Thoracic aorta (tissue), 2 donors: ENCODE results near the gene TERB1. TPM values are rescaled to one million over a fixed set of nuclear protein-coding genes. Genes with fewer than 3 reads are reported as not detected.
A peak's percentile ranks its signal among the peaks of the same experiment; 100 is the strongest.

ENCODE experiments used
- ATAC-seq: fragments of 150-250 bp; one replicate; pipeline ENCODE4 v1.8.0; 2017; ENCODE audit warnings: low read depth; ENCODE audit not compliant: insufficient number of reproducible peaks, low FRiP score
- DNase-seq: peaks from one replicate; pipeline ENCODE4 v3.0.0-alpha.2; 2020; ENCODE audit warnings: low spot score
- H3K27ac ChIP-seq, 2 donors: fragments of 200-600 bp; sonication (generic); 1 replicate in 1 of 2; 2 replicates in 1 of 2; pipeline ENCODE4 v1.5.1; 2016; ENCODE audit warnings: mild to moderate bottlenecking in 2 of 2, moderate library complexity in 2 of 2
- H3K27me3 ChIP-seq: fragments of 200-600 bp; sonication (generic); replicated peaks from 2 replicates; pipeline ENCODE4 v1.6.0; 2016; ENCODE audit warnings: mild to moderate bottlenecking; ENCODE audit not compliant: insufficient read depth
- H3K36me3 ChIP-seq: fragments of 200-600 bp; sonication (generic); one replicate; pipeline ENCODE4 v1.5.1; 2016
- H3K4me1 ChIP-seq, 2 donors: fragments of 200-600 bp; sonication (generic); 1 replicate in 1 of 2; 2 replicates in 1 of 2; pipeline versions ENCODE4 v1.5.1 to v1.6.0; 2016; ENCODE audit warnings: low read depth in 2 of 2, mild to moderate bottlenecking in 1 of 2; ENCODE audit not compliant: control insufficient read depth in 1 of 2
- H3K4me3 ChIP-seq: fragments of 200-600 bp; sonication (generic); 2 replicates; pipeline ENCODE4 v1.5.1; 2016; ENCODE audit warnings: mild to moderate bottlenecking
- H3K9me3 ChIP-seq: fragments of 200-600 bp; sonication (generic); 2 replicates; pipeline ENCODE4 v1.5.1; 2016
- total RNA-seq, 2 donors: library from RNA; depleted of rRNA; stranded (reverse); fragments of >200 nt; gene quantifications; one replicate each; pipeline versions ENCODE4 v1.1.0 to v1.2.3, GENCODE V29; 2016
- TF ChIP-seq, protein P1 (sequence below): fragments of 200-600 bp; sonication (generic); IDR thresholded peaks from one replicate; pipeline ENCODE4 v1.5.1; 2019; ENCODE audit warnings: antibody characterized with exemption

The TERB1 gene
- total RNA-seq, 2 donors from 2014 or later: not detected

DNA sequence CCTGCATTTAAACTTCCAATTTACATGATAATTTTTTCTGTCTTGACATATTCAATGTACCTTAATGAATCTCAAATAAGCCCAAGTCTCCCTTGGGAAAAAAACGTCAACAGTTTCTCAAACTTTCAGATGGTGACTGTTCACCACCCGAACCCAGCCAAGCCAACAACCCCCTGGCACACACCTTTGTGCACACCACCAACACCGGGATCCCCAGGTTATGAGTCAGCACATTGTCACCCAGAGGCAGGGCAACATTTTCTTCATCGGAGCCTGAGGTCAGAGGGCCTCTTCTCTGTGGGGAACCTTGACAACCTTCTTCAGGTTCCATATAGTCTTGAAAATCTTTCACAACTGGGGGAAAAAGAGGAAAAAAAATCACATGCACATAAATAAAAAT lies 65.5 kb downstream of the TERB1 start:
- H3K27me3 ChIP-seq: no peaks in the 10 kb centered on the region
- no peak overlapping the region for H3K27ac ChIP-seq
- peaks cover 51% of the 10 kb centered on the region for H3K36me3 ChIP-seq
- peaks cover 8 to 13% of the 10 kb centered on the region in 2 donors for H3K4me1 ChIP-seq
- H3K9me3 ChIP-seq: no peaks in the 10 kb centered on the region
- H3K4me3 ChIP-seq: no peak overlapping the region
- no peak for DNase-seq
- ATAC-seq: no peak
- TF ChIP-seq, protein P1, sequence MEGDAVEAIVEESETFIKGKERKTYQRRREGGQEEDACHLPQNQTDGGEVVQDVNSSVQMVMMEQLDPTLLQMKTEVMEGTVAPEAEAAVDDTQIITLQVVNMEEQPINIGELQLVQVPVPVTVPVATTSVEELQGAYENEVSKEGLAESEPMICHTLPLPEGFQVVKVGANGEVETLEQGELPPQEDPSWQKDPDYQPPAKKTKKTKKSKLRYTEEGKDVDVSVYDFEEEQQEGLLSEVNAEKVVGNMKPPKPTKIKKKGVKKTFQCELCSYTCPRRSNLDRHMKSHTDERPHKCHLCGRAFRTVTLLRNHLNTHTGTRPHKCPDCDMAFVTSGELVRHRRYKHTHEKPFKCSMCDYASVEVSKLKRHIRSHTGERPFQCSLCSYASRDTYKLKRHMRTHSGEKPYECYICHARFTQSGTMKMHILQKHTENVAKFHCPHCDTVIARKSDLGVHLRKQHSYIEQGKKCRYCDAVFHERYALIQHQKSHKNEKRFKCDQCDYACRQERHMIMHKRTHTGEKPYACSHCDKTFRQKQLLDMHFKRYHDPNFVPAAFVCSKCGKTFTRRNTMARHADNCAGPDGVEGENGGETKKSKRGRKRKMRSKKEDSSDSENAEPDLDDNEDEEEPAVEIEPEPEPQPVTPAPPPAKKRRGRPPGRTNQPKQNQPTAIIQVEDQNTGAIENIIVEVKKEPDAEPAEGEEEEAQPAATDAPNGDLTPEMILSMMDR: no peak

DNA sequence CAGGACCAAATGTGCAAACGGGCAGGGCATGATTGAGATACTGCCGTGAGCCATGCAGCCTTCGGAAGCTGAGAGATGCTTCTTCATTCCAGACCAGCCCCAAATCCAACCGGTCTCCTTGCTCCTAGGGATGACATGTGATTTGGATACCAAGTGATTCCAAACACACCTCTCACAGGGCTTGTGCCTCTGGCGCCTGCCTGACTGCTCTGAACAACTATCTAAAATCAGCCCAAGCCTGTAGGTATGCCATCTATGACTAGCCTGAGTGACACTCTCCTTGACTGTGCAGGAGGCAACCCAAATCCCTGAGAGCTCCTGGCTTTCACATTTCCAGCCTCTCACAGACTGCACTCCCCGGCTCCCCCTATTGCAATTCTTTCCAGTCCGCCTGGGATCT lies 70.3 kb downstream of the TERB1 start:
- TF ChIP-seq, protein P1: no peak
- H3K27ac ChIP-seq: no peak overlapping the region
- H3K36me3 ChIP-seq: peaks cover 76% of the 10 kb centered on the region
- no peaks in the 10 kb centered on the region for H3K4me1 ChIP-seq
- no peak for ATAC-seq
- no peak overlapping the region for H3K4me3 ChIP-seq
- H3K27me3 ChIP-seq: no peaks in the 10 kb centered on the region
- DNase-seq: no peak
- H3K9me3 ChIP-seq: no peaks in the 10 kb centered on the region

DNA sequence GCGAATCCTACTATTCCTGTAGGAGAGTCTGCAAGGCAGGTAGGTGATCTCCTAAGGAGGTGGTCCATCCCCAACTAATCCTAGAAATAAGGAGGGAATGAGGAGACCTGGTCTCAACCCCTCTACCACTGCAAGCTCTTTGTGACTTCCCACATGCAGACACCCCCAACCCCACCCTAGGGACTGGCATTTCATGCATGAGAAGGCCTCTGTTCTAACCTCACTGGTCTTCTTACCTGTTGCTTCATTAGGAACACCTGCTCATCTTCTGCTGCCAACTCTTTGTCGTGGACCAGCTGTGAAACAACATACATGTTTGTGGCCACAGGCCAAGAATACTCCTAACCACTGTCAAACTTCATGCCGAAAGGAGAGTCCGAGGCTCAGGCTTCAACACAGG lies 72.6 kb downstream of the TERB1 start:
- DNase-seq: no peak
- H3K36me3 ChIP-seq: peaks cover 80% of the 10 kb centered on the region

DNA sequence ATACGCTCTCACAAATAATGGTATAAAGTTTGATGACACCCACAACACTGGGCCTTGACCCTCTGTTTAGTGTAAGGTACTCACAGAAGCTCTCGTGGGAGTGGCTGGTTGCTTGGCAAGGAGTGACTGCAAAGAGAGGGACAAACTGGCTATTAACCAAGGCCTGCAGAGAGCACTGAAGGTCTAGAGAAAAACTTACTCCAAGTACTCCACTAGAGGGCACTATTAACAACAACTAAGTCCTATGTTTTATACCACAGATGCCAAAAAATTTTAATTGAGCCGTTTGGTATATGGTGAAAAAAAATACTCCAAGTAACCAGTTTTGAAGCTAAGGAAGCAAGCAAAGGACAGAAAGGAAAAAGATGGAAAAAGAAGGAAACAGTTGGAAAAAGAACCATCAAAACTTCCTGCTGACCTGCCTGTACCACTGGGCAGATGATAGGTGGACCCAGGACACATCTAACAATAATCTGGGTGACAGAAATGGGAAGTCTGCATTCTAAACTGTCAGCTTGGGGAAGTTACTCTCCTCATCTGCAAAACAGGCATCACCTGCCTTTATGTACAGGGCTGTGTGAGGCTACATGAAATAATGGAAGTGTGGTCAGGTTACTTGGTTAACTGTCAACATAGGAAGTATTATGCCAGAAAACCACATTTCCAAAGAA lies 73.1 kb downstream of the TERB1 start:
- no peak overlapping the region for H3K27ac ChIP-seq

More for the DNA sequence above, 72.6 kb downstream of the TERB1 start:
- Histone ChIP-seq H3K4me3 (no peak overlapping the region), H3K4me1 (no peaks in the 10 kb centered on the region), H3K9me3 (no peaks in the 10 kb centered on the region), H3K27ac (no peak overlapping the region), H3K27me3 (no peaks in the 10 kb centered on the region)
- TF ChIP-seq, protein P1: no peak
- no peak for ATAC-seq

DNA sequence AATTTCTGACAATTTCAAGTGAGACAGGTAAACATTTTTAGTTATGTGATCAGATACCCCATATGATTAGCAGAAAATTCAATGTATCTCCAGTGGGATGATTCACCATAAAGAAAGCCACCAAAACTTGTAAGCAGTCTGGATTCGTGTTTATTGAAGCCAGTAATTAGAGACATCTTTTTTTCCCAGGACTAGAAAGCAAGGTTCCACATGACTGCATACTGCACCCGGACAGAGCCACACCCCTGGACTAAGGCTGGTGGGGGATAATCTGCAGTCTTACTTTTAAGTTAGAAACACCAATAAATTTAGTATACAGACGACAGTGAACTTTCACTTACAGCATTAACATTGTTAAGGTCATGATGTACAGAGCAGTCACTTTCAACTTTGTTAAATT lies 80.6 kb downstream of the TERB1 start:
- Histone ChIP-seq H3K4me1 (no peaks in the 10 kb centered on the region), H3K36me3 (peaks cover 31% of the 10 kb centered on the region), H3K9me3 (no peaks in the 10 kb centered on the region), H3K4me3 (no peak overlapping the region), H3K27ac (no peak overlapping the region), H3K27me3 (no peaks in the 10 kb centered on the region)
- ATAC-seq (no peak), DNase-seq (no peak)
- TF ChIP-seq, protein P1: no peak

More for the DNA sequence above, 73.1 kb downstream of the TERB1 start:
- TF ChIP-seq, protein P1: peak; percentile 57
- Histone ChIP-seq H3K9me3 (no peaks in the 10 kb centered on the region), H3K4me1 (no peaks in the 10 kb centered on the region), H3K4me3 (no peak overlapping the region), H3K36me3 (peaks cover 79% of the 10 kb centered on the region), H3K27me3 (no peaks in the 10 kb centered on the region)
- ATAC-seq (peak; percentile 77), DNase-seq (no peak)
